CD4-positive, alpha-beta T cell treated with Interleukin-12 subunit alpha and Interleukin-12 subunit beta, for 1 hour (primary cell): ENCODE results near the gene PGAP2.
A peak's percentile ranks its signal among the peaks of the same experiment; 100 is the strongest.
"Not testable (repeated sequence)": the region's sequence is repeated elsewhere in the genome, so short reads cannot be mapped to it uniquely, and the experiment has no call there.

ENCODE experiments used
- DNase-seq: peaks from one replicate; pipeline ENCODE4 v3.0.0-alpha.2; 2020

Gene PGAP2

DNA sequence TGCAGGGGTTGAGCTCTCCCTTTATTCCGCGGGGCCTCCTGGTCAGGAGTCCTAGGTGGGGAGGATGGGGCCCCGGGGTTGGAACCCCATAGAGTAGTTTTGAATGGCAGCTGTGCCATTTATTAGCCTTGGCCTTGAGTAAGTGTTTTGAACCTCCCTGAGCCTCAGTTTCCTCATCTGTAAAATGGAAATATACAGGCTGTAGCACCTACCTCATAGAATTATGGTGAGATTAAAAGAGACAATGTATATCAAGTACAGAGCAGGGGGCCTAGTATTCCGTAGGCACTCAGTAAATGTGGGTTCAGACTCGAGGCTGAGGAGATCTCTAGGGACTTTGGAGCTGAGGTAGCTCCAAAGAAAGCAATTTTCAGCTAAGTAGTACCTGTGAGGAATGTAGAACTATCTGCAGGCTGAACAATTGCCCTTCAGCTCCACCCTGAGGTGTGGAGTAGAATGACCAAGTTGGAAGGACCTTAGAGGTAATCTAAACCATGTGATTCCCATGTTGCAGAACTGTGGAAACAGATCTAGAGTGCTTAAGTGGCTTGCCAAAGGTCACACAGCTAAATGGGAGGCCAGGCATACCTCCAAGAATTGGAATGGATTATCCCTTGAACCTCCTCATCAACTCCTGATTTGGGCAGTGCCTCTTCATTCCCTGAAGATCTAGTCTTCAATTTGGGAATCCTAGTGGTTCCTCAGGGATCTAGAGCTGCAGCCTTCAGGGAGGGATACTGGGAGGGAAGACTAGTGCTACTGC is 682 bp downstream of the PGAP2 start:
- peak; percentile 68 for DNase-seq

DNA sequence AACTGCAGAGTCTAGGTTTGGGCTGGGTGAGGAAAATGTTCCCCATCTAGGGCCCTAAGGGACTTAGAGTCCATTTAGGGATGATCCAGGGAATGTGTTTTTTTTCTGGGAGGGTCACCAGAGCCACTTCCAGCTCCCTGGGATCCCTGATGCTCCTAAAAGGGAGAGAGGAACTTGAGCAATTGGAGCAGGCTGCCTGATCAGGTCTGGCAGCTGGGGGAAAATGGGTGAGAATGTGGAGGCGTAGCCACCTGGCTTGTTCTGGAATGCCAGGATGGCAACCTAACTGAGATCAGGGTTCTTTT is 1.2 kb downstream of the PGAP2 start:
- no peak for DNase-seq

DNA sequence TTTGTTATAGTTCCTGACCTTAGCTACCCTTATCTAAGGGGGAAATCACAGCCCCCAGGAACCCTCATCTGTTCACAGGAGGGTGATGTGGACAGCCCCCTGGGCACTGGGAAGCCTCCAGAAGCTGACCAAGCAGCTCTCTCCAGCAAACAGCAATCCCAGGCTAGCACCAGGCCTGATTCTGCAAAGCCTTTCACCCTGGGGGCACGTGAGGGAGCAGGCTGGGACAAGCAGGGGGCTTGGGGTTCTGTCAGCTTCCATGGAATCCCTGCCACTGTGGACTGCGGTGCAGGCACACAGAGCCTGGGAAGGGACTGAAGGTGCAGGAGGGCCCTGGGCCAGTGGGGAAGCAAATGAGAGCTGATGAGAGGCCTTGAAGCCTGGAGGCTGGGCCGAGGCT is 2.1 kb downstream of the PGAP2 start:
- no peak for DNase-seq

DNA sequence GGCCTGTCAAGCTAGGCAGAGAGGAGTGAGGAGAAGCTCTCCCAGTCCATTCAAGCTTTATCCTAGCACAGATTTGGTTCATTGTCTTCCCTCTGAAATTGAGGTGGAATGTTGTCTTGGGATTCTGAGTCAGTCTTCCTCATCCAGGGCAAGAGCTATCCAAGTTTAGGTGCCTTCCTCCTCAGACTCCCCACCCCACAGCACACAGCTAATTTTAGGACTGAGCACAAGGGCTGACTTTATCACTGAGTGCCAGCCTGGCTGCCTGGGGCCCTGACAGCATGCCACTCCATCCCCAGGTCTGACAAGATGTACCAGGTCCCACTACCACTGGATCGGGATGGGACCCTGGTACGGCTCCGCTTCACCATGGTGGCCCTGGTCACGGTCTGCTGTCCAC is 2.6 kb downstream of the PGAP2 start:
- DNase-seq: no peak

DNA sequence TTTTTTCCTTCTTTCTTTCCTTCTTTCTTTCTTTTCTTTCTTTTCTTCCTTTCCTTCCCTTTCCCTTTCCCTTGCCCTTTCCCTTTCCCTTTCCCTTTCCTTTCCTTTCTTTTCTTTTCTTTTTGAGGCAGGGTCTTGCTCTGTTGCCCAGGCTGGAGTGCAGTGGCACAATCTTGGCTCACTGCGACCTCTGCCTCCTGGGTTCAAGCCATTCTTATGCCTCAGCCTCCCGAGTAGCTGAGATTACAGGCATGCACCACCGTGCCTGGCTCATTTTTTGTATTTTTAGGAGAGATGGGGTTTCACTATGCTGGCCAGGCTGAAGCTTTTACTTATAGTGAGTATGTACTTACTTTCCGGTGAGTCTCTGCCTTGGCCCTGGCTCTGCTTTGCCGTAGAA is 6.5 kb downstream of the PGAP2 start:
- DNase-seq: not testable (repeated sequence)

DNA sequence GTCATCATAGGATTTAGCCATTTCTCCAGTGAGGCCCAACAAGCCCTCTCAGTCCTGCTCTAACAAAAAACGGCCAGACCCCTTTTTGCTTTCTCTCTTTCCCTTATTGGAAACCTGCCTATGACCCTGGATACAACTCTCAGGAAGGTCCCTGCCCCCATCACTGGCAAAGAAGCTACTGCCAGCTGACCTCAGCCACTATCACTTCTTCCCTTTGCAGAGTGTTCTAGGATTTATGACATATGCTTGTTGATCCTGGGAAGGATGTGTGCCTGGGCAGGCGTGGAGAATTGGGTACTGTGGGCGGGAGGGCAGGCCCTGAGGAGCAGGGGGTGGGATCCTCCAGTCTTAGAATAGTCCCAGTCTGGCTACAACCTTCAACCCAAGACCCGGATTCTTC is 7.5 kb downstream of the PGAP2 start:
- DNase-seq: no peak

DNA sequence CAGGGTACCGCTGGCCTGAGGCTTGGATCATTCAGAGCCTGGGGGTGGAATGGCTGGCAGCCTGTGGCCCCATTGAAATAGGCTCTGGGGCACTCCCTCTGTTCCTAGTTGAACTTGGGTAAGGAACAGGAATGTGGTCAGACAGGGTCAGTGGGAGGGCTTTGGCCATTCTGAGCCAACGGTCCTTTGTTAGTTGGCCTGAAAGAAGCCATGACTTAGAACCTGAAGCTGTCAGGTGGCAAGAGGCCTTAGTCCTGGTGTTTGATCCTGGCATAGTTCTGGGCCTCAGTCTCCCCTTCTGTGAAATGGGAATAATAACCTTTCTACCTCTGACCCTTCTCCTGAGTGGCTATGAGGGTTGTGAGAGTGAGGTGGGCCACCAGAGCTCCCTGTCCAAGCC is 8.3 kb downstream of the PGAP2 start:
- DNase-seq: no peak

DNA sequence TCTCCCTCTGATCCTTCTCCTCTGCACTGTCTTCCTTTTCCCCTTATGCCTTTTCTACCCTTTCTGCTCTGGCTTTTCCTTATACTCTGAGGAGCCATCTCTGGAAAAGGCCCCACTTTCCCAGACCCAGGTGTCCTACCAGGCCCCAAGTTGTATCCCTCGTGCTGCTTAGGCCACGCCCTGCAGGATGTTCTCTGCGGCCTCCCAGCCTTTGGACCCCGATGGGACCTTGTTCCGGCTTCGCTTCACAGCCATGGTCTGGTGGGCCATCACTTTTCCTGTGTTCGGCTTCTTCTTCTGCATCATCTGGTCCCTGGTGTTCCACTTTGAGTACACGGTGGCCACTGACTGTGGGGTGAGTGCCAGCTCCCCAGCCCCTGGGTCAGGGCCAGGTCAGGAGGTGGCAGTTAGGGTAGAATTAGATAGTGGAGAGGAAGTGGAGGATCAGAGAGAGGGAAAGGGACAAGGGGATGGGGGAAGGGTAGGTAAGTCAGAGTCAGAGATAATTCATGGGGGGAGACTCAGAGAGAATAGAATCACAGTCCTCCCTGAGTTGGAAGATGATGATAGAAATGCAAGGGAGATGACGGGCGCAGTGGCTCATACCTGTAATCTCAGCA is 8.9 kb downstream of the PGAP2 start:
- no peak for DNase-seq

DNA sequence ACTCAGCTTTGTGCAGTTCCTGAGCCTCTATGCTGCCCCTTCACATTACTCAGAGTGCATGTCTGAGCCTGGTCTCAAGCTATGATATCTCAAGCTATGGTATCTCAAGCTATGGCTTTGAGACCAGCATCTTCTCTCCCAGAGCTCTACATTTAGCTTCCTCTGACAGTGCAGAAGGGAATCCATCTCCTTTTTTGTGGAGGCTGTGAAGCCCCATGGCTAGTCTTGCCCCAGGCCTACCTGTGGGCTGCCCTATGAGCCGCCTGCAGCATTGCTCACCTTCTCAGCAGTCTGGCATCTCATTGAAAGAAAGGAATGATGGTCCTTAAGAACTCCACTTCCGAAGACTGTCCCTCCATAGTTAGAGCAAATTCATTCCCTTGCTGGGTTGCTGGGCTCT is 12.6 kb downstream of the PGAP2 start:
- DNase-seq: no peak

DNA sequence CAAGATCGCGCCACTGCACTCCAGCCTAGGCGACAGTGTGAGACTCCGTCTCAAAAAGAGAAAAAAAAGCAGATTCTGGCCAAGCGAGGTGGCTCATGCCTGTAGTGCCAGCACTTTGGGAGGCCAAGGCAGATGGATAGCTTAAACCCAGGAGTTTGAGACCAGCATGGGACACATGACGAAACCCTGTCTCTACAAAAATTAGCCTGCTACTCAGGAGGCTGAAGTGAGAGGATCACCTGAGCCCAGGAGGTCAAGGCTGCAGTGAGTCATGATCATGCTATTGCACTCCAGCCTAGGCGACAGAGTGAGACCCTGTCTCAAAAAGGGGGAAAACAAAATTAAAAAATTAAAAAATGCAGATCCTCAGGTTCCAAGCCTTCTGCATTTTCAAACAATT is 14.0 kb downstream of the PGAP2 start:
- DNase-seq: no peak

DNA sequence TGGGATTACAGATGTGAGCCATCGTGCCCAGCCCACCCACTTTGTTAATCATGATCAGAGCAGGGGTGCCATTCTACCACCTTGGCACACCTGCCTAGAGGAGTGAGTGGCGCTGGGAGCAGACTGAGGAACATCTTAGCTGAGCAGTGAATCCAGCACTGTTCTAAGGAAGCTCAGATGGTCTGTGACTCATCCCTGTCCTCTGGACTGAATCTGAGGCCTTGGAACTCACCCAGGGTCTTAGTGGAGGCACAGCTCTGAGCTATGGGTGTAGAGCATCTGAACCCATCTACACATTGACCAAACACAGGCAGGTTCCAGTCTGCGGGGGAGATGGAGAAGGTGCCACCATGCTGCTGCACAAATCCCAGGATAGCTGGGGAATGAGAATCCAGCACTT is 14.9 kb downstream of the PGAP2 start:
- DNase-seq: no peak

DNA sequence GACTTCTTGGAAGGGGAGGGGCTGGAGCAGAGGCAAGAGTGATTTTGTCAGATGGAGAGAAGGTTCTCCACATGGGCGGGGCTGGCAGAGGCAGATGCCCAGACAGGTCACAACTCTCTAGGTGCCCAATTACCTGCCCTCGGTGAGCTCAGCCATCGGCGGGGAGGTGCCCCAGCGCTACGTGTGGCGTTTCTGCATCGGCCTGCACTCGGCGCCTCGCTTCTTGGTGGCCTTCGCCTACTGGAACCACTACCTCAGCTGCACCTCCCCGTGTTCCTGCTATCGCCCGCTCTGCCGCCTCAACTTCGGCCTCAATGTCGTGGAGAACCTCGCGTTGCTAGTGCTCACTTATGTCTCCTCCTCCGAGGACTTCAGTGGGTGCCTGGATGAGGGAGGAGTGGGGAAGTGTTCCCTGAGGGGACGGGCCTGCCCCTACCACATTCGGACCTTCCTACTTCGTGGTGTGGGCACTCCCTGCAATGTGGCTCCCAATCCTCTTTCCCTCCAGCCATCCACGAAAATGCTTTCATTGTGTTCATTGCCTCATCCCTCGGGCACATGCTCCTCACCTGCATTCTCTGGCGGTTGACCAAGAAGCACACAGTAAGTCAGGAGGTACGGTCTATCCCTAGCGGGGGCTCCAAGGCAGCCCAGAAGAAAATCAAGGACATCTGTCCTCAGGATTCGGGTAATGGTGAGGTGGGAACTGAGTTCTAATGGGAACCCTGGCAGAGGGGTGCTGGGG is 15.6 kb downstream of the PGAP2 start:
- no peak for DNase-seq

DNA sequence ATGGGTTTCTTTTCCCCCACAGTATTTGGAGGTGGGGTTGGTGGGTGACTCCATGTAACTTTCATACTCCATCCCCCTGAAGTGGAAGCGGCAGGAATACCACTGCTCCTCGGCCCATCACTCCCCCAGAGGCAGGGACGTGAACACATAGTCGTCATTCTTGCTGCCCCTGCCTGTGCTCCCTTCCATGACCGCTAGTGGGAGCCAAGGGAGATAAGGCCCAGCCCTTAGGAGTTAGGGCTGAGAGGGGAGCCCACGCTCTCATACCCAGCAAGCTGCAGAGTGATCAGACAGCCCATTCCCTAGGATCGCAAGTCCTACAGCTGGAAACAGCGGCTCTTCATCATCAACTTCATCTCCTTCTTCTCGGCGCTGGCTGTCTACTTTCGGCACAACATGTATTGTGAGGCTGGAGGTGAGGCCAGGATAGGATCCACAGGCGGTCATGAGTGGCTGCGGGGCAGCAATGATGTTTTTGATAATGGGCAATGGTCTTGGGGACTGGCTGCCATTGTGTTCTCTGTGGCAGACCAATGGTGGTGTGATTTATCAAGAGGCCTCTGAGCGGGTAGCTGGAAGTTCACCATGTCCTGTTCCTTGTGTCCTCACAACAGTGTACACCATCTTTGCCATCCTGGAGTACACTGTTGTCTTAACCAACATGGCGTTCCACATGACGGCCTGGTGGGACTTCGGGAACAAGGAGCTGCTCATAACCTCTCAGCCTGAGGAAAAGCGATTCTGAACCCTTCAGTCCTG is 16.5 kb downstream of the PGAP2 start:
- DNase-seq: peak; percentile 86

DNA sequence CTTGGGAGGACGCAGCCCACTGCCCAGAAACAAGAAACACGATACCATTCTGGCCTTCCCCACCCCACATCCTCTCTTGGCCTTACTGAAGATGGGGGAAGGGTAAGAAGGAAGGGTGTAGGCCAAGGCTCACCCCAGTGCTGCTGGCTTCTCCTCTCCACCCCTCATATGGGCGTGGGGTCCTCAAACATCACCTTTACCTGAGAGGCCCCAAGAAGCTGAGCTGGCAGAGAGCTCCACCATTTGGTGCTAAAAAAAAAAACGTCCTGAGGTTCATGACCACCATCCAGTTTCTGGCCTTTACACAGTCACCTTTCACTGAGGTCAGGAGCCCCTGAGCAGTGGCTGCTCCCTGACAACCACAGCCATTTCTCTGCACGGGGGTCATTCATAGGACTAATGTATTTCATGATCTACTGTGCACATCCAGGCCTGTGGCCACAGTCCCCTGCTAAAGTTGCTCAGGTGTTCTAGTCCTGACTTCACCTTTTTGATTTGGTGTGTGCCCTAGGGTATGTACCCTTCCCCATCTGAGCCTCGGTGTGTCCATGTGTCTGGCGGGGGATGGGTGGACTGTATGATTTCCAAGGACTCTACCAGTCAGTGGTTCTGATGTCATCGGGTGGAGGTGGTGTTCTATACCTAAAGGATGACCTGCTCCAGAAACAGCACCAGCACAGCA is 17.3 kb downstream of the PGAP2 start:
- no peak for DNase-seq

DNA sequence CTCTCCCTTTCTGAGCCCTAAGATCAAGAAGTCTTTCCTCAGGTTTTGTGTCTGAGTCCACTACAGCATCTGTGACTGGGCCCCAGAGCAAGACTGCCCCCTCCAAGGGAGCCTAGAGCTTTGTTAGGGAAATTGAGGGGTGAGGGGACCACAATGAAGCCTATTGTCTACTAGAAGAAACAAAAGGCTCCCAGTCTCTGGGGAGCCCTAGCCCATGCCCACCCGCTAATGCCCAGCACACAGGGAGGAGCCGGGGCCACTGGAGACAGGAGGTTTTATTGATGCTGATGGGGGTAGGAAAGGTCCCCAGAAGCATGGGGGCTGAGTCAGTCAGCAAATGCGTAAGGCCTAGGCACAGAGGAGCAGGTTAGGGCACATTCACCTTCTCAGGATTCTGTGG is 18.4 kb downstream of the PGAP2 start:
- no peak for DNase-seq

DNA sequence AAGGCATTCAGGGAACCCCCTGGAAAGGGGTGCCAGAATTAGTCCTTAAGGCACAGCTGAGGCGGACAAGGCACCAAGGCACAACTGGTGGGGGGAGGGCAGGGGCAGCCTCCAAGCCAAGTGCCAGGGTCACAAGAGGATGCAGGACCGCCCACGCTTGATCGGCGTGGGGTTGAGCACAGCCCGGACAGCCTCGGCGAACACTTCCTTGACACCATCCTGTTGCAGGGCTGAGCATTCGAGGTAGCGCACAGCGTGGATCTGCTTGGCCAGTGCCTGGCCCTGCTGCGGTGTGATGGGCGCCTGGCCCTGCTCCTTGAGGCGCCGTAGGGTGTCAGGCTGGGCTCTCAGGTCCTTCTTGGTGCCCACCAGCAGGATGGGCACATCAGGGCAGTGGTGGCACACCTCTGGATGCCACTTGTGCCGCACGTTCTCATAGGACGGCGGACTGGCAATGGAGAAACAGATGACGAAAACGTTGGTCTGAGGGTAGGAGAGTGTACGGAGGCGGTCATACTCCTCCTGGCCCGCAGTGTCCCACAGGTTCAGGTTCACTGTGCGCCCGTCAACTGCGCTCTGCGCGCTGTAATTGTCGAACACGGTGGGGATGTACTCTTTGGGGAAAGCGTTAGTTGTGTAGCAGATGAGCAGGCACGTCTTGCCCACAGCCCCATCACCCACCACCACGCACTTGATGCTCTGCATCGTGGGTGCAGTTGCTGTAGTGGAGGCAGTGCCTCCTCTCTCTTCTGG is 19.2 kb downstream of the PGAP2 start:
- no peak for DNase-seq

DNA sequence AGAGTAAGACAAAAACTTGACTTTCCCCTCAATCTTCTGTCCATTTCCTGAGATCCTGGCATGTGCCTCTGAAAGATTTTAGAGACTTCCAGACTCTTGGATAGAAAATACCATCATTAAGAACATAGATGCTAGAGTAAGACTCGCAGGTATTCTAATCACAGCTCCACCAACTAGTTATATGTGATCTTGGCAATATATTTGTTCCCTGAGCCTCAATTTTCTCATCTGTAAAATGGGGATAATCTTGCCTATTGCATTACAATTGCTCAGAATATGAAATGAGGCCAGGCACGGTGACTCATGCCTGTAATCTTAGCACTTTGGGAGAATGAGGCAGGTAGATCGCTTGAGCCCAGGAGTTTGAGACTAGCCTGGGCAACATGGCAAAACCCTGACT is 21.7 kb downstream of the PGAP2 start:
- DNase-seq: no peak

DNA sequence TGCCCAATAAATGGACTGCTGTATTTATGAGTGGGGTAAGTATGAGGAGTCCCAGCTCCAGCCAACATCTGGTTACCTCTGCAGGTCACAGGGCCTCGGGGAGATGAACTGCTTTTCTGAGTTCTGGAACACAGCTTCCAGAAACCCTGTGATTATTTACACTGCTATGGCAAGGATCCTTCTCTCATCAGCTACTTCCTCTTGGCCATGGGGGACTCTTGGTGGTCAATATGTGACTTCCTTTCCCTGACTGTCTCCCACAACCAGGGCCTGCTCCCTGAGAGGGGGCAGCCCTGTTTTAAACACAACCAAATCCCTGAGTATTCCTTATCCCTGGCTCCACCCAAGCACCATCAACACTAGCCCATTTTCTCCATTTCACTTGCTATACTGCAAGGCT is 22.4 kb downstream of the PGAP2 start:
- DNase-seq: no peak

DNA sequence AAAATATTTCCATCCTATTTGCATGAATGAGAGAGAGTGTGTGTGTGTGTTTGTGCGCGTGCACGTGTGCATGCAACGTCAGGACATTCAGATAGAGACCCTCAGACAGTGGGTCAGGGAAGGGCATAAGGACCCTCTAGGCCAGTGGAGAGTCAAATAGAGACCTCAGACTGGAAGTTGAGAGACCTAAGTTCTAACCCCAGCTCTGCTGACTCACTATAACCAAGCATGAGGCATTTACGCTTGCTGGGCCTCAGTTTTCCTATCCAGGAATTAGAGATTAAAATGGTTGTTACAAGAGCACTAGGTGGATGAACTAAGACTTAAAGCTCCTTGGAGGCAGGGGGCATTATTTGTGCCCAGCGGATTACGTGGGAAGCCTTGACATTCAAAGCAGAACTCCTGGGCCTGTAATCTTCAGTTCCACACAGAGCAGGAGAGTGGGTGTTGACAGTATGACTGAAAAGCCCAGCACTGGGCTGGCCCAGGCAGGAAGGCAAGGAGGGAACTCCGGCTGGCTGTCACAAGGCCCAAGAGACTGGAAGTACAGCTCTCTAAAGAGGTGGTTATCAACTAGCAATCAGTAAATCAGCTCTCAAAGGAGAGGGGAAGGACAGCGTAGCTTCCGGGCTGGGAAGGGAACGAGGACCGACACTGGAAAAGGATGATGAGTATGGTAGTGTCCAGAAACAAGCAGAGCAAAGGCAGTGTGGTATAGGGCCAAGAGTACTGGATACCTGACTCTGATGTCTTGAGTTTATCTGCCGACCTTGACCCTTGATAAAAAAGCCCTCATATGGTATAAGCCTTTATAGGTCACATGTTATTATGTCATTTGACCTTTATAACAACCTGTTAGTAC is 23.2 kb downstream of the PGAP2 start:
- DNase-seq: no peak

DNA sequence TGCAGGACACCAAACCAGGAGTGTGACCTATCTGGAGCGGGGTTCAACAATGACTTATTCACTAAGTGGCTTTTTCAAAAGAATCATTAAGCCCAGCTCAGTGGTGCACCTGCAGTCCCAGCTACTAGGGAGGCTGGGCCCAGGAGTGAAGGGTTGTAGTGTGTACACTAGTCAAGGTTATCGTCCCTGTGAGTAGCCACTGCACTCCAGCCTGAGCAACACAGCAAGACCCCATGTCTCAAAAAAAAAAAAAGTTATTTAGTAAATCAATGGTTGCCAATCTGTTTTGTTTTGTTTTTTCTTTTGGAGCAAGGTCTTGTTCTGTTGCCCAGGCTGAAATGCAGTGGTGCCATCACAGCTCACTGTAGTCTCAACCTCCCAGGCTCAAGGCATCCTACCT is 24.5 kb downstream of the PGAP2 start:
- no peak for DNase-seq

DNA sequence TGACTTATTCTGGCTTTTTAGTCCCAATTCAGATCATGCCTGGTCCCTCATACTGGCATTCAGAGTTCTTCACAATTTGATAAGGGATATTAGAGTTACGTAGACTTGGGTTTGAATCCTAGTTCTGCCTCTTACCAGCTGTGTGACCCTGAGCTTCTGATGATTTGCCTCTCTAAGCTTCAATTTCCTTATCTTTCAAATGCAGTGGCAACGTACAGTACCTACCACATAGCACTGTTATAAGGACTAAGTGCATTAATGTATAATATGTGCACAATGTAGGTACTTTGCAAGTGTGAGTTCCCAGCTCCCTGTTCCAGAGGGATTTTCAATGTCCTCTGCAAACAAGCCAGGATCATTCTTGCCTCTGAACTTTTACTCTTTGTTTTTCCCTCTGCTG is 25.1 kb downstream of the PGAP2 start:
- no peak for DNase-seq

DNA sequence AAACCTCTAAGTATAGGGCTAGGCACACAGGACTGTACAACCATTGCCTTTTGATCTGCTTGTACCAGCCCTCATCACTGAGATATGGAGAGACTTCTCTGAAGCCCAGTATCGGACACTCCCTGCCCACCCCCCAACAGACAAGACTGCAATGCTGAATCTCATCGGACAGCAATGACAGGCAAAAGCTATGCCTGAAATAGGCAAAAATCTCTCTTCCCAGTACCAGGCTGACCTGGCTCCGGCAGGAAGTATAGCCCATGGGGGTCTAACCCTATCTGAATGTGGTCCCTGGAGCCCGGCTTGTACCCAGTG is 25.9 kb downstream of the PGAP2 start:
- DNase-seq: no peak
